LNCaP clone FGC (cell line): ENCODE results near the gene STK40.

Source experiments
- DNase-seq: peaks from one replicate; pipeline ENCODE4 v3.0.0-alpha.2; 2011; ENCODE audit warnings: low read depth
- H3K4me3 ChIP-seq: 2 replicates; pipeline ENCODE4 v1.5.1; 2011; ENCODE audit warnings: mild to moderate bottlenecking, low read depth, low read length, control low read depth
- TF ChIP-seq, protein P1 (sequence below): IDR thresholded peaks from 2 replicates; pipeline ENCODE4 v1.5.1; 2012; ENCODE audit warnings: mild to moderate bottlenecking; ENCODE audit not compliant: control insufficient read depth, insufficient read depth; ENCODE audit errors: extremely low read depth

The STK40 gene

DNA sequence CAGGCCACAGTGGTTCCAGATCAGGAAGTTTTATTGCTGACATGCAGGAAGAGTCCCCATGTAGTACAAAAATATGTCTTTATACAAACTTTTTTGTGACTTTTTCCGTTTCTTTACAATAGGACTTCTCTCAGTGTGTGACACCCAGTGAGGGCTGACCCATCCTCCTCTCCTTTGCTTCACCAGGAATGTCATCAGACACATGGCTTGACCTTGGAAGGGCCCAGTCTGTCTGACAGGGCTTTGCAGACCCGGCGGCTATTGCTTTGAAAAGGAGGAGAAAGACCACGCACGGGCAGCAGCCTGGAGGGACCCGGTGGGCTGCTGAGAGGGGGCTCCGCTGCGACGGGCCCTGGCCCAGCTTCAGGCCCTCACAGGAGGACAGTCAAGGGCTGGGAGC is 46.1 kb downstream of the STK40 start:
- TF ChIP-seq, protein P1, sequence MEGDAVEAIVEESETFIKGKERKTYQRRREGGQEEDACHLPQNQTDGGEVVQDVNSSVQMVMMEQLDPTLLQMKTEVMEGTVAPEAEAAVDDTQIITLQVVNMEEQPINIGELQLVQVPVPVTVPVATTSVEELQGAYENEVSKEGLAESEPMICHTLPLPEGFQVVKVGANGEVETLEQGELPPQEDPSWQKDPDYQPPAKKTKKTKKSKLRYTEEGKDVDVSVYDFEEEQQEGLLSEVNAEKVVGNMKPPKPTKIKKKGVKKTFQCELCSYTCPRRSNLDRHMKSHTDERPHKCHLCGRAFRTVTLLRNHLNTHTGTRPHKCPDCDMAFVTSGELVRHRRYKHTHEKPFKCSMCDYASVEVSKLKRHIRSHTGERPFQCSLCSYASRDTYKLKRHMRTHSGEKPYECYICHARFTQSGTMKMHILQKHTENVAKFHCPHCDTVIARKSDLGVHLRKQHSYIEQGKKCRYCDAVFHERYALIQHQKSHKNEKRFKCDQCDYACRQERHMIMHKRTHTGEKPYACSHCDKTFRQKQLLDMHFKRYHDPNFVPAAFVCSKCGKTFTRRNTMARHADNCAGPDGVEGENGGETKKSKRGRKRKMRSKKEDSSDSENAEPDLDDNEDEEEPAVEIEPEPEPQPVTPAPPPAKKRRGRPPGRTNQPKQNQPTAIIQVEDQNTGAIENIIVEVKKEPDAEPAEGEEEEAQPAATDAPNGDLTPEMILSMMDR, result no peak
- no peak for DNase-seq

DNA sequence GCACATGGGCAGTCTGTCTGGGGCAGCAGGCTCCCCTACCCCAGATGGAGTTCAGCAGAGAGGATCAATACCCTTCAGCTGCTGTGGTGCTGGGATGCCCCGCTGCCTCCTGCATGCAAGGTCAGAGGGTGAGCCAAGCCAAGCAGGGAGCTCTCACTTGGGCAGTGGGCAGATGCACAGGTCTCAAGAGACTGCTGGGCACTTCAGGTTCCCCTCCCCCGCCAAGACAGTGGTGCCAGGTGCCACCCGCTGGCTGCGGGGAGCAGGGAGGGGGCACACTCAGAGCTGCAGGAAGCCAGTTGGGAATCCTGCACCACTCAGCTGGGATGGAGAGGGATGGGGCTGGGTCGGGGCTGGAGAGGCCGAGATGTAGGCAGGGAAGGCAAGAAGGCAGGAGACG is 46.5 kb downstream of the STK40 start:
- DNase-seq, result no peak
- H3K4me3 ChIP-seq, result no peak overlapping the region
- TF ChIP-seq, protein P1, result no peak

More for the DNA sequence above, 46.1 kb downstream of the STK40 start:
- no peak overlapping the region for H3K4me3 ChIP-seq

DNA sequence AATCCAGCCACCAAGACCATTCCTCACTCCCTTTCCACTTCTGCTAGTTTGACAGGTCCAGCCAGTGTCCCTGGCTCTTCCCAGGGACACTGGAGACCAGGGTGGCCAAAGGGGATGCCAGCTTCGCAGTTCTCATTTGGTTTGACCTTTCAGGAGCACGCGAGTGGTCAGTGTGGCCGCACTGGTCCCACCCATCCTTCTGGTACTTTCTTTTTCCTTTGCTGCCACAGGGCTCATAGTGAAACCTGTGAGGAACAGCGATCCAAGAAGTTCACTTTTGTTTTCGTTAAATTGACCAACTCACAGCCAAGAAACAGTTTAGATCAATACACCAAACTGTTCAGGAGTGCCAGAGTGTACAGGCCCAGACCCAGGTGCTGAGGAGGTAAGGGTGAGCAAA is 47.9 kb downstream of the STK40 start:
- no peak overlapping the region for H3K4me3 ChIP-seq
- DNase-seq, result no peak
- TF ChIP-seq, protein P1, result no peak

DNA sequence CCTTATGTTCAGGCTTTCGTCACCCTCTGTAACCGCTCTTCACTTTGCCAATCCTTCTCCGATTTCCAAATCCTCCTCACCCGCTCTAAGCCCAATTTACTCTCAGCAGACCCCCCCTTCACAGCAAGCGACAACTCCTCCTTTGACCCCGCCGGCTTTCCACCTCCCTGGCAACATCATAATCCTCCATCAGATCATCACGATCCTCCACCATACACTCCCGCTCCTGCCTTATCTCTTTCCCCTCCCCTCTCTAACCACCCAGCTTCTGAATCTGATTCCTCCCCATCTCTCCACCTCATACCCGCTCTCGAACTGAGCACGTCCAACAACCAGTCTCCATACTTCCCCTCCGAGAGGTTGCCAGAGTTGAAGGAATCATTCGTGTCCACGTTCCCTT is 54.8 kb downstream of the STK40 start:
- TF ChIP-seq, protein P1, result no peak
- H3K4me3 ChIP-seq, result no peak overlapping the region
- no peak for DNase-seq

DNA sequence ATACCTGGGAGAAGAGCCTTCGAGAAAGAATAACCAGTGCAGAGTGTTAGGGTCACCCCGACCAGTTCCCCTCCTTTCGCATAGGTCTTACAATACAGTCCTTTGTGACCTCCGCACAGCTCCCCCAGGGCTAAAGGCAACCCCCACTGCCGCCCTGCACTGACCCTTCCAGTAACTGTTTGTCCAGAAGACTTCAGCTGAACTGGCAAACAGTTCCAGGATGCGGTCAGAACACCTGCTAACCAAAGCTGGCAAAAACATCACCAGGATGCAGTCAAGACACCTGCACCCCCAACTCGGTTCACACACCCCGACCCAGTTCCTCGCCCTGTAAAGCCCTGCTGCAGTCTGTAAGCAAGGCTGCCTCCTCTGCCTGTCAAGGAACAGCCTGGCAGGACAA is 55.9 kb downstream of the STK40 start:
- no peak overlapping the region for H3K4me3 ChIP-seq
- no peak for DNase-seq
- TF ChIP-seq, protein P1, result no peak

DNA sequence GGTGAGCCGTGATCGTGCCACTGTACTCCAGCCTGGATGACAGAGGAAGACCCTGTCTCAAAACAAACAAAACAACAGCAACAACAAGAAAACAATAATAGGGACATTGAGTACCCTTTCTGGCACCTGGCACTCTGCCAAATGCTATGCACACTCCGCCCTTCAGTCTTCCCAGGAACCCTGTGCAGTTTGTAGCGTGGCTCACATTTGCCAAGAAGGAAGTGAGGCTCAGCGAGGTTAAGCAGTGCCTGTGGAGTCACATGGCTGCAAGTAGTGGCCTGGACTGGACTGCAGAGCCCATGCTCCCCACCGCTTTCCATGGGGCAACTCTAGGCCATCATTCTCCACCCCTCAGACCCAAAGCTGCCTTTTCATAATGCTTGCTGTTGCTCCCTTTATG is 57.0 kb downstream of the STK40 start:
- H3K4me3 ChIP-seq, result no peak overlapping the region
- TF ChIP-seq, protein P1, result no peak
- peak; percentile 60 for DNase-seq

DNA sequence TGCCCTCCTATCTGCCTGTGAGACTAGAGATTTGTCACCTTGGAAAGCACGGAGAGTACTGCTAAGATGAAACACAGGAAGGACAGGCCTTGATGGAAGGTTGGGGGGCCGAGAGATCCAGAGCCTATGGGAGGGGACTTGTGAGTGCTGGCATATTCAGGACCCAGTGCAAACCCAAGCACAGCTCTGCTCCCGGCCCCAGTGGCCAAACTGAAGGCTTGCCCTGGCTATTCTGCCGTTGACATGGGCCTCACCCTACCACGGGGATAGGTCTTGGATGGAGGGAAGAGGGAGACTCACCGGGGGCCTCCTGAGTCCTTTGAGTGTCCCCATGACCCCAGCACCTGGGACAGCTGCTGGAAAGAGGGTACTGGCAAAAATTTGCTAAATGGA is 57.6 kb downstream of the STK40 start:
- DNase-seq, result no peak
- TF ChIP-seq, protein P1, result no peak
- no peak overlapping the region for H3K4me3 ChIP-seq
